GM20000 (cell line): ENCODE data around the gene FKBP10.

ENCODE experiments used
- DNase-seq: peaks from one replicate; pipeline ENCODE4 v3.0.0; 2012; ENCODE audit warnings: low spot score
- TF ChIP-seq, protein P1 (sequence below): IDR thresholded peaks from 2 replicates; pipeline ENCODE4 v1.5.1; 2012; ENCODE audit warnings: mild to moderate bottlenecking, control low read depth; ENCODE audit errors: extremely low read depth, missing control alignments

FKBP10 gene

DNA sequence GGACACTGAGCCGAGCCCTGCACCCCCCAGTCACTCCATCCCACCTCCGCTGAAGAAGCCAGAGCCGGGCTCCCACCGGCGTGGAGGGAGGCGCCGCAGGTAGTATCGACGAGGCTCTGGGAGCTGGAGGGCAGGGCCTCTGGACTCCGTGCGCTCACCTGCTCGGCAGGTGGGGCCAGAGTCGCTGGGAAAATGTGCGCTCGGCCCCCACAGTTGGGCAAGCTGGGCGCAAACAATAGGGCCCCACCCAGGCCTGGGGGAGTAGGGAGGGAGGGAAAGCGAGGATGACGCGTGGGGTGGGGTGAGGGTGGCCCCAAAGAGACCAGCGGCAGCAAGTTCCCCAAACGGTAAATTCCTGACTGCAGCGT, 27.0 kb upstream of the FKBP10 start:
- TF ChIP-seq, protein P1, sequence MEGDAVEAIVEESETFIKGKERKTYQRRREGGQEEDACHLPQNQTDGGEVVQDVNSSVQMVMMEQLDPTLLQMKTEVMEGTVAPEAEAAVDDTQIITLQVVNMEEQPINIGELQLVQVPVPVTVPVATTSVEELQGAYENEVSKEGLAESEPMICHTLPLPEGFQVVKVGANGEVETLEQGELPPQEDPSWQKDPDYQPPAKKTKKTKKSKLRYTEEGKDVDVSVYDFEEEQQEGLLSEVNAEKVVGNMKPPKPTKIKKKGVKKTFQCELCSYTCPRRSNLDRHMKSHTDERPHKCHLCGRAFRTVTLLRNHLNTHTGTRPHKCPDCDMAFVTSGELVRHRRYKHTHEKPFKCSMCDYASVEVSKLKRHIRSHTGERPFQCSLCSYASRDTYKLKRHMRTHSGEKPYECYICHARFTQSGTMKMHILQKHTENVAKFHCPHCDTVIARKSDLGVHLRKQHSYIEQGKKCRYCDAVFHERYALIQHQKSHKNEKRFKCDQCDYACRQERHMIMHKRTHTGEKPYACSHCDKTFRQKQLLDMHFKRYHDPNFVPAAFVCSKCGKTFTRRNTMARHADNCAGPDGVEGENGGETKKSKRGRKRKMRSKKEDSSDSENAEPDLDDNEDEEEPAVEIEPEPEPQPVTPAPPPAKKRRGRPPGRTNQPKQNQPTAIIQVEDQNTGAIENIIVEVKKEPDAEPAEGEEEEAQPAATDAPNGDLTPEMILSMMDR: no peak
- no peak for DNase-seq

DNA sequence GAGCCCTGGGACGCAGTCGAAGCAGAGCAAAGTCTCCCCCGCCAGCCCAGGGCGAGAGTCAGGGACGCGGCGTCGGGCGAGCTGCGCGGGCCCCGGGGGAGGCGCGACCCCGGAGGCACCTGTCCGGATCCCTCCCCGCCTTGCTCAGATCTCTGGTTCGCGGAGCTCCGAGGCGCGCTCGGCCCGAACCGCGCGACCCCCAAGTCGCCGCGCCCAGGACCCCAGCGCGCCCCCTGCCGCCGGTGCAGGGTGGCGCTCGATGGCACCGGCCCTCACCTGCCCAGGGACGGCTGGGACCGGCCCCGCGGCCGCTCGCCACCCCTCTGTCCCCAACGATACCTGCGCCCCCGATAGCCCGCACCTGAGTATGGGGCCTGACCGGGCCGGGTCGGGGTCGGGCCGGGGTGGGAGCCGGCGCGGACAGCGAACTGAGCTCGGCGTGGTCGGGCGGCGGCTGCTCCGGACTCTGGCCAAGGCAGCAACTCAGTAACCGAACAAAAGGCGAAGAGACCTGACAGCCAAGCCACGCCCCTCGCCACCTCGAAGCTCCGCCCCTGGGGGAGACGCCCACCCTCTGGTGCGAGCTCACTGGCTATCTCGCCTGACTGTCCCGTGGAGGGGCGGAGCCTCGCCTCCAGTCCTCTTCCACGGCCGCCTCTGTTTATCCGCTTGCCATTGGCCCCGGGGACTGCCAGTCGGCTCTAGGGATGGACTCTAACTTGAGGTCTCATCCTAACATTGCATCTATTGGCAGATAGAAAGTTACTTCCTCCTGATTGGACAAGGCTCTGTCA, 26.4 kb upstream of the FKBP10 start, which contains the start of gene JUP:
JUP (minus strand) TSS at position 485 of the 794 bp plus-strand sequence. CDS start 14,857 bp downstream, outside the sequence.
- DNase-seq: peak; percentile 96
- TF ChIP-seq, protein P1: peak; percentile 45

DNA sequence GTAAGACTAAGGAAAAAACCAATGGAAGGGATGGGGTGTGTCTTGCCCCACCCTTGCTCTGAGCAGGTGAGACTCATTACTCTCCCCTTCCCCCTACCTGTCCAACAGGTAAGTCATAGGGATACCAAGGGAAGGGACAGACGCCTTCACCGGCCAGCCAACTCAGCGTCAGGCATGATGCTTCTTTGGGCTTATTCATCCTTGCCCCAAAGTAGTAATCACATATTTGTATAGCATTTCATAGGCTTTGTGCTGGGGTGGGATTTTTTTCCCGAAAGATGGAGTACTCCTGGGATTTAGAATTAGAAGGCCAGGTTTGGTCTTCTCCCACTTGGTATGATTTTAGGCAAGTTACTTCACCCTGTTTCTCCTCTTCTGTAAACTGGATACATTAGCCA, 25.8 kb upstream of the FKBP10 start:
- TF ChIP-seq, protein P1: no peak
- no peak for DNase-seq

DNA sequence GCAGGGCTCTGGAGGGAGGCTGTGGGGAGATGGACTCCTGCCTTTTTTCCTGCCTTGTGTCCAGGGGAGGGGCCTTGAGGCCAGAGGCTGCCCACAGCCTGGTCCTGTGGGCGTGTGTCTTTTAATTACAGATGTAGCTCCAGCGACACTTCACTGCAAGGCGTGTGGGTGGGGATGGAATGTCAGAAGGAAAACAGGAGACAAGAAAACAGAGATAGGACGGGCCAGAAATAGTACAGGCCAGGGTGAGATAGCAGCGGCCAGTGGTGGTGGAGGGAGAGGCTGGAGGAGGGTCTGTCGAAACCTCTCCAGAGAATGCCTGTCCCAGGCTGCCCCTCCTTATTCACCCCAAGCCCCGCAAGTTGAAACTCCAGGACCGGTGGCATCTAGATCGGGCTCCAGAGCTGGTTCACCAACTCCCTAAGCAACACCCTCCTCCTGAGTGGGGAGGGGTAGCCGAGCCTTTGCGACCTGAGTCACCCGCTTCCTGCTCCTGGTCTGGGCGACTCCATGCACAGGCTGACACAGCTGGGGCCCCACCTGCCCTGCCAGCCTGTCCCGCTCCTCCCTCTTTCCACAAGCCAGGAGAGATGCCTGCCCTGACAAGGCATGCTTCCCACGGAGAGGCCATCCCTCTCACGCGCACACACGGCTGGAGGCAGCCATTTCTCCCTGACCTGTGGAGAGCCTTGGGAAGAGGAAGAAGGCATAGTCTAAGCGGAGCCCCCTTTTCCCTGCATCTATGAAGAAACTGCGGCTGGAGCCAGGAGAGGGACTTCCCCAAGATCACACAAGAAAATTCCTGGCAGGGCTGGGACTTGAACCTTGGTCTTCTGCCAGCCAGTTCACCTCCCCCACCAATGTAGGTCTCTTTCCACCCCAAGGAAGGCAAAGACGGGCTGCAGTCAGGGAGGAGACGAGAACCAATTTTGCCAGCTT, 19.7 kb upstream of the FKBP10 start:
- no peak for DNase-seq
- TF ChIP-seq, protein P1: no peak

DNA sequence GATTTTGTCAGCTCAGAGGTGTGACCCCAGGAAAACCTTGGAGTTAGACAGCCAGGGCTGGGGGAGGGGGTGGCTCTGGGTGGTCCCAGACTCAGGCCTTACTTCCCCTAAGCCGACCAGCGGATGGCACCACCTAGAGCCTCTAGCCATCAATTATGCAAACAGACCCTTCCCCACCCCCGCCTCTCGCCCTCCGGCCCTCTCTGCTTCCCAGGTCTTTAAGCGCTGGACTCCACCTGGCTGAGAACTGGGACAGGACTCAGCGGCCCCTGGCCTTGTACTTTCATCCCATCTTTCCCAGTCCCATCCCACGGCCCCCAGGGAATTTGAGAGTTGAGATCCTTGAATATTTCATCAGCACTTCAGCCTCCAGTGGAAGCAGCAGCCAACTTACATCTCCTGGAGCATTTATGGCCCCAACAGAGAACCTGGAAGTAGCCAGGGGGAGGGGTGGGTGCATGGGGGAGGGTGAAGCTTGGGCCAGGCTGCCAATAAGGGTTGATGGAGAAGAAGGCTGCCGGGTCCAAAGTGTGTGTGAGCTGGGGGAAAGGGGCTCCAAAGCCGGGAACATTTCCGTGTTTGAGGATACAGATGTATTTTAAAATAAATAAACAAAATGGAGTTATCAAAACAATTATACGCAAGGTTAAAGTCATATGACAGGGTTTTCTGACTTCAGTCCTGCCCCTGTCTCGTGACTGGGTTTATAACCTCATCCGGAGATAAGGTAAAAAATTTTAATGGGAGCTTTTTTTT, 18.8 kb upstream of the FKBP10 start:
- TF ChIP-seq, protein P1: no peak
- no peak for DNase-seq

DNA sequence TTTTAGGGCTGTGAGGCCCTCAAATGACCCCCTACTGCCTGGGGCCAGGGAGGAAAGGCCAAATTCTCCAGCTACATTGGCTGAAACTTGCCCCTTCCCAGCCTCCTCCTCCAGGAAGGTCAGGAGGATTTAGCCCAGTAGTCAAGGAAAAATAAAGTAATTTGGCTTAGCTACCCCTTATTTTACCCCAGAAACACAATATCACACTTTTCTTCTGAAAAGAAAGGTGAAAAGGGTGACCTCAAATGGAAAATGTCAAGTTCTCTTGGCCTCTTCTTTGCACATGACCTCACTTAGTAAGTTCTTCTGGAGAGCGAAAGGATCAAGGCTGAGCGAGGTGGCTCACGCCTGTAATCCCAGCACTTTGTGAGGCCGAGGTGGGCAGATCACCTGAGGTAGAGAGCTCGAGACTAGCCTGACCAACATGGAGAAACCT, 18.2 kb upstream of the FKBP10 start:
- DNase-seq: no peak
- TF ChIP-seq, protein P1: no peak
